GM19035 (cell line): ENCODE results near the gene CDH13.

Source experiments
- ATAC-seq: cut with Tn5 transposase; IDR thresholded peaks from one replicate; pipeline ENCODE4 v1.9.1; 2021; ENCODE audit not compliant: unreplicated experiment

CDH13 gene

DNA sequence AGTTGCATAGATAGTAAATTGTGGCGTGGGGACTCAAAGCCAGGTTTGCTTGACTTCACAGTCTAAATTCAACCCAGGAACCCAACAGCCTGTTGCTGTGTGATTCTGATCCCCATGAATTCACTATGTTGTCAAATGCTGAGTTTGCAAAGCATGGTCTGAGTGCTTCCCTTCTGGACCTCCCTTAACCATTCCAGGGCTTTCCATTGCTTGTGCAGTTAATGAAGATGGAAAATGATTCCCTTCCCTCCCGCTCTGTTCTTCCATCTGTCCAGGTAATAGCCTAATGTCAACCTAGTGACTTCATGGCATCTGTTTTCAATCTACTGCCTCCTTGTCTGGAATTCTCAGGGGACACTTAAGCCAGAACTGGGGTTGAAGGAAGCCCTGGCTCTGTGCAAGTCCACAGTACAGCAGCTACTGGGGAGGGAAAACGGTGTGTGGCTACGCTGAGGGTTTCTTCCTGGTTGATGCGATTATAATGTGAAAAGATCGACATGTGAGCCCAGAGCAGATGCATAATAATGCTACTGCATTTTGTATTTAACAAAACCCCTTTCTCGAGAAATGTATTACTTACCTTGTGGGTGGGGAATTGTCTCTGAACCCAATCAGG lies 206.7 kb downstream of the CDH13 start:
- no peak for ATAC-seq

DNA sequence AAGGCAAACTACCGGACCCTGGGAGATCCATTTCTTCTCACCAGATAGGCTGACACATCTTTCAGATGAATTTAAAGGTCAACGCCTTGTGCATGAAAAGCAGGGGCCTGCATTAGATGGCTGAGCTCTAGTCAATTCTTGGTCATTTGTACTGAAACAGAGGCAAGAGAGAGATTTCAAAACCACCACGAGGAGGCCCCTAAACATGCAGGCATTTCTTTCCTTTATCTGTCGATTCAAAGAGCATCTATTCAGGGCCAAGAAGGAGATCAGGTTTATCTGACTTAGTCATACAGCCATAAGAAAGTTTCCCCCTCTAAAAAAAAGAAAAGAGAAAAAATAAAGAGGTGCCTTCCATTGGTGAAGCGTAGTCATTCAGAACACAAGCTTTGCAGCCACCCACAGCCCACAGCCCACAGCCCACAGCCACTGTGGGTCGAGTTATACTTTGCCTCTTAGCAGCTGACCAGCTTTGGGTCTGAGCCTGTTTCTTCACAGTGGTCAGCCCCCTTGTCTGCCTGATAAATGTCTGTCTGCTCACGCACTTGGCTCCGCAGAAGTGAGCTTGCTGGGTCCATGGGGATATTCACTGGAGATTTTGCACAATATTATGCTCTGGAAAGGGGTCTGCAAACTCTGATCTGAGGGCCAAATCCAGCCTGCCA lies 207.5 kb downstream of the CDH13 start:
- no peak for ATAC-seq

GRCh38 chr16:82835487-82836155 lies 208.9 kb downstream of the CDH13 start:
- ATAC-seq: no peak

- no peak for ATAC-seq
Observed at GRCh38 chr16:82841108-82841507, 214.3 kb downstream of the CDH13 start.

- ATAC-seq: no peak
Observed at GRCh38 chr16:82843606-82844271, 217.0 kb downstream of the CDH13 start.

GRCh38 chr16:82845116-82845515 lies 218.3 kb downstream of the CDH13 start:
- ATAC-seq: no peak

DNA sequence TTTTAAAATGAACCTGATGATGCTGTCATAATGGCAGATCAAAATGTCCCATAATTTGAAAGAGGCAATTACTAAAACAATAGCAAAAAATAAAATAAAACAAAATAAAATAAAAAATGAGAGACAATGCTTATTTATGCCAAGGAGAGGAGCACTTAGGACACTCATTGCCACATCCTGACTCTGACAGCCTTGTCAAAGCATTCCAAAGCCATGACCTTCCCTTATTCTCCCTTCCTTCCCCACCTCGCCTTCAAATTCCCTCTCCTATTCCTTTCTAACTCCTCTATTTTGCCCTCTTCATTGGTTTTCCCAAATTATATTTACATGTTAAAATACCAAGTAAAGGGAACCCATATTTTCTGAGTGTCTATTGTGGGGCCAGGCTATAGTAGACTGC lies 220.0 kb downstream of the CDH13 start:
- no peak for ATAC-seq

DNA sequence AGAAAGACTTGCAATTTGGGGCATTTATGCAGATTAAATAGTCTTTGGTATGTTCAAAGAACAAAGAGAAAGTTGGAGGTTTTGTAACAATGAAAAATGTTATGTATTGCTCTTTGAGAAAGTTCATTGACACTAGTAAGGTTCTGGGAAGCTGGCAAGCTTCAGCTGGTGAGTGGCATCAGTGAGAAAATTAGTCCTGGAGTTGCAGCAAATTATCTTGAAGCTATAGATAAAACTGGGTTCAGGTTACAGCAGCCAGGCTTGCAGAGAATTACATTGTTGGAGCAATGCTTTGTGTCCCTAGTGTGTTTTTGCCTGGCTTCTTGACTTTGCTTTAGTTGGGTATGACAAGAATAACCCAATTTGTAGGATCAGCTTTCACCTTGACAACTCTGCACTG lies 221.2 kb downstream of the CDH13 start:
- no peak for ATAC-seq

- ATAC-seq: no peak
Observed at GRCh38 chr16:82852388-82853008, 225.7 kb downstream of the CDH13 start.

GRCh38 chr16:82855471-82855870 lies 228.7 kb downstream of the CDH13 start:
- ATAC-seq: no peak

- no peak for ATAC-seq
Observed at GRCh38 chr16:82857693-82858365, 231.1 kb downstream of the CDH13 start.

DNA sequence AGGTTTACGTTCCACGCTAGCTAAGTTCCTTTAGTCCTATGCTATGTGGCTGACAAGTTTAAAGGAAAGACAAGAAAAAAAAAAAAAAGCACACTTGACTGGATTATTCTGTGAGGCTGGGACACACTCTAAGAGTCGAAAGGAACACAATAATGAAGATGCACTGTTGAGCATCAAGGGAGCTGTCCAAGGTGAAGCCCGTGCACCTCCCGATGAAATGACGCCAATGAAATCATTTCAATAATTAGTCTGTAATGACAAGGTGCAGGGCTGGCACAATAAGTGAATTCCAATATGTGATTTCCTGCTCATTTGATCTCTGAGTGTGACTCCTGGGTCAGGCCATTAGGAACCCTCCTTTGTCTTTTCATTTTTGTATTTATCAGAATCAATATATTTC lies 232.9 kb downstream of the CDH13 start:
- no peak for ATAC-seq

GRCh38 chr16:82860071-82860470 lies 233.3 kb downstream of the CDH13 start:
- no peak for ATAC-seq

DNA sequence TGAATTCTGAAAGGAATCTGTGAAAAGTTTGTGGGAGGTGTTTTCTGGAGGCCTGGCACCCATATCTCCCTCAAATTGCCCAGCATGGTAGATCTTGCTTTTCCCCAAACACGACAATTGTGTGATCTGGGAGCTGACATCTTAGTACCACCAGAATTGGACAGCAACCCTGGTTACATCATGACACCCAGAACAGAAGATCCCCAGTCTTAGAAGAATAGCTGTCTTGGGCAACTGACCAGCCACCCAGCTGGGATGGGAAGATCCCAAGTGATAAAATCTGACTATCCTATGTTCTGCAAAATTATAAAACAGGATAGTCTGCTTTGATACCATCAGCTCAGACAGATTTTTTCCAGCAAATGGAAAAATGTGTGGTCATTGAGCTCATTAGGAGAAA lies 235.3 kb downstream of the CDH13 start:
- no peak for ATAC-seq

DNA sequence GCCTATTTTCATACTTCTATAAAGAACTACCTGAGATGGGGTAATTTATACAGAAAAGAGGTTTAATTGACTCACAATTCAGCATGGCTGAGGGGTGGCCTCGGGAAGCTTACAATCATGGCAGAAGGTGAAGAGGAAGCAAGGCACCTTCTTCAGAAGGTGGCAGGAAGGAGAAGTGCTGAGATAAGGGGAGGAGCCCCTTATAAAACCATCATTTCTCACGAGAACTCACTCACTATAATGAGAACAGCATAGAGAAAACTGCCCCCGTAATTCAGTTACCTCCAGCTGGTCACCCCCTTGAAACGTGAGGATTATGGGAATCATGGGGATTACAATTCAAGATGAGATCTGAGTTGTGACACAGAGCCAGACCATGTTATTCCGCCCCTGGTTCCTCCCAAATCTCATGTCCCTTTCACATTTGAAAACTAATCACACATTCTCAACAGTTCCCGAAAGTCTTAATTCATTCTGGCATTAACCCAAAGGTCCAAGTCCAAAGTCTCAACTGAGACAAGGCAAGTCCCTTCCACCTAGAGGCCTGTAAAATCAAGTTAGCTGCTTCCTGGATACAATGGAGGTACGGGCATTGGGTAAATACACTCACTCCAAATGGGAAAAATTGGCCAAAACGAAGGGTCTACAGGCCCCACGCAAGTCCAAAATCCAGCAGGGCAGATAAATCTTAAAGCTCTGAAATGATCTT lies 237.7 kb downstream of the CDH13 start:
- ATAC-seq: no peak

- no peak for ATAC-seq
Observed at GRCh38 chr16:82865412-82865811, 238.6 kb downstream of the CDH13 start.

GRCh38 chr16:82867485-82867884 lies 240.7 kb downstream of the CDH13 start:
- ATAC-seq: no peak

- ATAC-seq: no peak
Observed at GRCh38 chr16:82874271-82874670, 247.5 kb downstream of the CDH13 start.

- no peak for ATAC-seq
Observed at GRCh38 chr16:82874672-82875071, 247.9 kb downstream of the CDH13 start.

DNA sequence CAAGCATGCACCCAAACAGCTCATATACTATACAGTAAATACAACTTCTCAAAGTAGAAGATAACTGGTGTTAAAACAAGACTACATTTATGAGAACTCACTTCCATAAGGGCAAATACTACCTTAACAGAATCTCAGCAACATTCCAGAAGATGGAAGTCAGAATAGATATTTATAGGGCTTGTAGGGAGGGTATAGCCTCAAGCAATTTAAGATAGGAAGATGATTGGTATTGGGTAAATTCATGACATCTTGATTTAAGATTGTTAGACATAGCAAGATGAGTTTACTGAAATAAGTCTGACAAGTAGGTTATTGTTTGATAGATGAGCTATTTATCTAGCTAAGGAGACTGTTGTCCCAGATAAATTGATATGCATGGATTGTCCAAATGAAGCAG lies 250.2 kb downstream of the CDH13 start:
- ATAC-seq: no peak
